Heart left ventricle (tissue), 13 donors: ENCODE data around the gene TLE4.

Experiments used
- POLR2A ChIP-seq, 2 donors: fragments of 450-650 bp; IDR thresholded peaks; one replicate each; pipeline ENCODE4 v1.6.1; 2017; ENCODE audit warnings: antibody characterized with exemption in 2 of 2, mild to moderate bottlenecking in 2 of 2, moderate library complexity in 2 of 2
- TF ChIP-seq, protein P1 (sequence below), 12 donors: fragments of 200-600 bp; sonication (generic) in 4 of 12; IDR thresholded peaks; one replicate each; pipeline versions ENCODE4 v1.5.0 to v1.8.0; 2018 to 2022; ENCODE audit warnings: antibody characterized with exemption in 12 of 12, mild to moderate bottlenecking in 5 of 12
- donor health status: ischemic (EF 13 %, LVEDD 7.1; RV severe dilation, severe dysfunction).
- donor health status: DM: no; HTN: yes; CAD: no.
- donor health status: DM: no; HTN: no; CAD: no.
- donor health status: ischemic (EF 25% LVEDD 6.9; RV normal size, moderate dysfunction).
- donor health status: ischemic (EF 25% LVEDD 5.7; RV mildly dilated, moderate dysfunction).
- donor health status: ischemic (EF 35%, LVEDD 5.7; RV mildly dilated, moderate dysfunction).
- donor health status: nonischemic (EF 11% LVEDD 7.7; RV severe dilation, severe dysfunction).
- donor health status: DM: yes; HTN: yes; CAD: no.
- donor health status: PGD.
- donor health status: ischemic (EF 29% LVEDD 5.4; RV normal size, mild dysfunction).
- donor health status: nonischemic (EF 23%, LVEDD 6.1; RV moderate dilation, normal function).

GRCh38 chr9:79662537-79662956, 90.8 kb downstream of the TLE4 start:
- TF ChIP-seq, protein P1, sequence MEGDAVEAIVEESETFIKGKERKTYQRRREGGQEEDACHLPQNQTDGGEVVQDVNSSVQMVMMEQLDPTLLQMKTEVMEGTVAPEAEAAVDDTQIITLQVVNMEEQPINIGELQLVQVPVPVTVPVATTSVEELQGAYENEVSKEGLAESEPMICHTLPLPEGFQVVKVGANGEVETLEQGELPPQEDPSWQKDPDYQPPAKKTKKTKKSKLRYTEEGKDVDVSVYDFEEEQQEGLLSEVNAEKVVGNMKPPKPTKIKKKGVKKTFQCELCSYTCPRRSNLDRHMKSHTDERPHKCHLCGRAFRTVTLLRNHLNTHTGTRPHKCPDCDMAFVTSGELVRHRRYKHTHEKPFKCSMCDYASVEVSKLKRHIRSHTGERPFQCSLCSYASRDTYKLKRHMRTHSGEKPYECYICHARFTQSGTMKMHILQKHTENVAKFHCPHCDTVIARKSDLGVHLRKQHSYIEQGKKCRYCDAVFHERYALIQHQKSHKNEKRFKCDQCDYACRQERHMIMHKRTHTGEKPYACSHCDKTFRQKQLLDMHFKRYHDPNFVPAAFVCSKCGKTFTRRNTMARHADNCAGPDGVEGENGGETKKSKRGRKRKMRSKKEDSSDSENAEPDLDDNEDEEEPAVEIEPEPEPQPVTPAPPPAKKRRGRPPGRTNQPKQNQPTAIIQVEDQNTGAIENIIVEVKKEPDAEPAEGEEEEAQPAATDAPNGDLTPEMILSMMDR (IDR thresholded peaks at IDR 0.05): no peak
- no peak for TF ChIP-seq POLR2A (IDR thresholded peaks at IDR 0.05)
